ENCODE results near the gene CCDC85C. TPM values are rescaled to one million over a fixed set of nuclear protein-coding genes. Genes with fewer than 3 reads are reported as not detected.
"Not testable (repeated sequence)": the region's sequence is repeated elsewhere in the genome, so short reads cannot be mapped to it uniquely, and the experiment has no call there.

Gene CCDC85C
- total RNA-seq, 6 experiments from 2014 or later, result 31.3 to 41.4 (median 34.3) TPM

GRCh38 chr14:99643343-99643742 is 39.3 kb upstream of the CCDC85C start:
- no peak for TF ChIP-seq CTCF (IDR thresholded peaks at IDR 0.05)
- H3K9me3 Mint-ChIP-seq, result no peaks in the 10 kb centered on the region
- peaks cover 20% of the 10 kb centered on the region for H3K4me1 Mint-ChIP-seq (ENCODE audit: low read depth)
- H3K27ac Mint-ChIP-seq, result no peak overlapping the region
- no peak overlapping the region for H3K4me3 Mint-ChIP-seq
- no peaks in the 10 kb centered on the region for H3K36me3 Mint-ChIP-seq (ENCODE audit: low read depth)
- DNase-seq, result no peak
- peaks cover 3% of the 10 kb centered on the region; the same call in 1 of the 2 replicates for H3K27me3 Mint-ChIP-seq (ENCODE audit: insufficient read depth)

- H3K9me3 Mint-ChIP-seq; DNase-seq; H3K27ac Mint-ChIP-seq; H3K27me3 Mint-ChIP-seq (ENCODE audit: insufficient read depth); H3K4me3 Mint-ChIP-seq; H3K36me3 Mint-ChIP-seq (ENCODE audit: low read depth): not testable (repeated sequence)
- peaks cover 14% of the 10 kb centered on the region for H3K4me1 Mint-ChIP-seq (ENCODE audit: low read depth)
Observed at GRCh38 chr14:99642771-99643170, 38.8 kb upstream of the CCDC85C start.

- peaks cover under 1% of the 10 kb centered on the region; the same call in 1 of the 2 replicates for H3K4me1 Mint-ChIP-seq (ENCODE audit: low read depth)
- TF ChIP-seq CTCF (IDR thresholded peaks at IDR 0.05), result no peak
- H3K4me3 Mint-ChIP-seq, result no peak overlapping the region
- no peak overlapping the region for H3K27ac Mint-ChIP-seq
- H3K27me3 Mint-ChIP-seq (ENCODE audit: insufficient read depth), result peaks cover 10% of the 10 kb centered on the region
- no peak for DNase-seq
- H3K36me3 Mint-ChIP-seq (ENCODE audit: low read depth), result no peaks in the 10 kb centered on the region
- no peaks in the 10 kb centered on the region for H3K9me3 Mint-ChIP-seq
Observed at GRCh38 chr14:99637624-99638023, 33.6 kb upstream of the CCDC85C start.

- no peak overlapping the region for H3K4me3 Mint-ChIP-seq
- H3K4me1 Mint-ChIP-seq (ENCODE audit: low read depth), result no peaks in the 10 kb centered on the region; the same call in 1 of the 2 replicates
- H3K27me3 Mint-ChIP-seq (ENCODE audit: insufficient read depth), result peaks cover 10% of the 10 kb centered on the region
- DNase-seq, result no peak
- H3K27ac Mint-ChIP-seq, result no peak overlapping the region
- no peaks in the 10 kb centered on the region for H3K36me3 Mint-ChIP-seq (ENCODE audit: low read depth)
- TF ChIP-seq CTCF (IDR thresholded peaks at IDR 0.05), result no peak
- no peaks in the 10 kb centered on the region for H3K9me3 Mint-ChIP-seq
Observed at GRCh38 chr14:99636487-99636886, 32.5 kb upstream of the CCDC85C start.

GRCh38 chr14:99635116-99635515 is 31.1 kb upstream of the CCDC85C start:
- Mint-ChIP-seq H3K27ac (no peak overlapping the region), H3K4me1 (ENCODE audit: low read depth) (no peaks in the 10 kb centered on the region; the same call in 1 of the 2 replicates), H3K36me3 (ENCODE audit: low read depth) (no peaks in the 10 kb centered on the region), H3K27me3 (ENCODE audit: insufficient read depth) (peaks cover 13% of the 10 kb centered on the region), H3K9me3 (no peaks in the 10 kb centered on the region), H3K4me3 (no peak overlapping the region)
- DNase-seq, result no peak
- no peak for TF ChIP-seq CTCF (IDR thresholded peaks at IDR 0.05)

GRCh38 chr14:99634443-99634842 is 30.4 kb upstream of the CCDC85C start:
- no peak overlapping the region for H3K27ac Mint-ChIP-seq
- peaks cover 13% of the 10 kb centered on the region for H3K27me3 Mint-ChIP-seq (ENCODE audit: insufficient read depth)

More at GRCh38 chr14:99634443-99634842, 30.4 kb upstream of the CCDC85C start:
- Mint-ChIP-seq H3K4me3 (no peak overlapping the region), H3K9me3 (no peaks in the 10 kb centered on the region), H3K4me1 (ENCODE audit: low read depth) (no peaks in the 10 kb centered on the region; the same call in 1 of the 2 replicates), H3K36me3 (ENCODE audit: low read depth) (no peaks in the 10 kb centered on the region)
- DNase-seq, result no peak
- no peak for TF ChIP-seq CTCF (IDR thresholded peaks at IDR 0.05)
